Neural cell (in vitro differentiated cells): ENCODE data around the gene RNF34. TPM values are rescaled to one million over a fixed set of nuclear protein-coding genes. Genes with fewer than 3 reads are reported as not detected.

Experiments
- H2AFZ ChIP-seq: fragments of 200-600, 300-800 bp; sonication (generic), shearing (Covaris generic); 2 replicates; pipeline ENCODE4 v1.6.0; 2014; ENCODE audit warnings: low read depth, mild to moderate bottlenecking, antibody characterized with exemption, low read length, moderate library complexity
- H3F3A ChIP-seq: fragments of 200-600 bp; shearing (Covaris generic); 2 replicates; pipeline ENCODE4 v1.6.1; 2016; ENCODE audit warnings: mild to moderate bottlenecking, moderate library complexity, mixed read lengths, antibody characterized with exemption, low read length; ENCODE audit not compliant: insufficient read depth, poor library complexity, severe bottlenecking
- H3K27ac ChIP-seq: fragments of 200-600, 300-800 bp; sonication (generic), shearing (Covaris generic); 2 replicates; pipeline ENCODE4 v1.5.1; 2014; ENCODE audit warnings: mild to moderate bottlenecking, low read length, moderate library complexity
- H3K27me3 ChIP-seq: fragments of 300-800, 200-600 bp; sonication (generic), shearing (Covaris generic); 2 replicates; pipeline ENCODE4 v1.6.0; 2014; ENCODE audit warnings: mild to moderate bottlenecking, low read depth, low read length, moderate library complexity; ENCODE audit not compliant: insufficient read depth
- H3K36me3 ChIP-seq: fragments of 300-800, 200-600 bp; sonication (generic), shearing (Covaris generic); 2 replicates; pipeline ENCODE4 v1.5.1; 2014; ENCODE audit warnings: mild to moderate bottlenecking, antibody characterized with exemption, low read length, moderate library complexity; ENCODE audit not compliant: insufficient read depth
- H3K4me2 ChIP-seq: fragments of 300-800, 200-600 bp; sonication (generic), shearing (Covaris generic); 2 replicates; pipeline ENCODE4 v1.6.0; 2014; ENCODE audit warnings: mild to moderate bottlenecking, low read length
- H3K4me3 ChIP-seq: fragments of 300-800, 200-600 bp; sonication (generic), shearing (Covaris generic); 2 replicates; pipeline ENCODE4 v1.5.1; 2014; ENCODE audit warnings: mild to moderate bottlenecking, low read length, moderate library complexity
- H3K79me2 ChIP-seq: fragments of 200-600 bp; shearing (Covaris generic); replicated peaks from 2 replicates; pipeline ENCODE4 v1.6.0; 2014; ENCODE audit warnings: mild to moderate bottlenecking, low read length, moderate library complexity; ENCODE audit not compliant: insufficient read depth
- H3K9ac ChIP-seq: fragments of 300-800, 200-600 bp; sonication (generic), shearing (Covaris generic); 2 replicates; pipeline ENCODE4 v1.6.1; 2016; ENCODE audit warnings: mild to moderate bottlenecking, low read length, mixed read lengths
- H3K9me2 ChIP-seq: fragments of 200-600 bp; shearing (Covaris generic); 2 replicates; pipeline ENCODE4 v1.6.1; 2016; ENCODE audit warnings: mild to moderate bottlenecking, low read length, mixed read lengths; ENCODE audit not compliant: insufficient read depth
- H3K9me3 ChIP-seq: fragments of 200-600, 300-800 bp; sonication (generic), shearing (Covaris generic); 2 replicates; pipeline ENCODE4 v1.6.1; 2016; ENCODE audit warnings: mild to moderate bottlenecking, mixed run types, low read length, moderate library complexity, mixed read lengths
- H4K20me1 ChIP-seq: fragments of 200-600 bp; shearing (Covaris generic); 2 replicates; pipeline ENCODE4 v1.6.1; 2016; ENCODE audit warnings: mild to moderate bottlenecking, mixed run types; ENCODE audit not compliant: insufficient read depth
- EP300 ChIP-seq: fragments of 450-650 bp; conservative IDR thresholded peaks from 2 replicates; pipeline ENCODE4 v1.6.1; 2014; ENCODE audit warnings: antibody characterized with exemption, mild to moderate bottlenecking, moderate library complexity; ENCODE audit not compliant: poor library complexity, severe bottlenecking
- EZH2 ChIP-seq: fragments of 200-600, 300-800 bp; shearing (Covaris generic), sonication (generic); IDR thresholded peaks from 2 replicates; pipeline ENCODE4 v1.6.1; 2014; ENCODE audit warnings: antibody characterized with exemption, low read length, borderline replicate concordance, mild to moderate bottlenecking; ENCODE audit not compliant: insufficient read depth, poor library complexity, severe bottlenecking
- MXI1 ChIP-seq: fragments of 450-650 bp; conservative IDR thresholded peaks from 2 replicates; pipeline ENCODE4 v1.6.1; 2014; ENCODE audit warnings: antibody characterized with exemption, mild to moderate bottlenecking; ENCODE audit not compliant: poor library complexity, severe bottlenecking
- POLR2AphosphoS5 ChIP-seq: IDR thresholded peaks from 2 replicates; pipeline ENCODE4 v1.6.1; 2012
- RAD21 ChIP-seq: fragments of 450-650 bp; conservative IDR thresholded peaks from 2 replicates; pipeline ENCODE4 v1.6.1; 2014; ENCODE audit warnings: antibody characterized with exemption, mild to moderate bottlenecking, moderate library complexity
- SMC3 ChIP-seq: fragments of 450-650 bp; conservative IDR thresholded peaks from 2 replicates; pipeline ENCODE4 v1.6.1; 2014; ENCODE audit warnings: antibody characterized with exemption, mild to moderate bottlenecking, moderate library complexity; ENCODE audit not compliant: poor library complexity
- TAF1 ChIP-seq: IDR thresholded peaks from 2 replicates; pipeline ENCODE4 v1.6.1; 2012; ENCODE audit warnings: low read depth
- polyA plus RNA-seq: library from polyadenylated mRNA; depleted of rRNA; stranded (reverse); fragments of >200 nt; gene quantifications from 2 replicates; pipeline ENCODE4 v1.2.3, GENCODE V29; 2014
- TF ChIP-seq, protein P1 (sequence below): fragments of 450-650 bp; IDR thresholded peaks from 2 replicates; pipeline ENCODE4 v1.5.1; 2014; ENCODE audit warnings: antibody characterized with exemption, mild to moderate bottlenecking, moderate library complexity; ENCODE audit not compliant: poor library complexity, severe bottlenecking
- TF ChIP-seq, protein P2 (sequence below): IDR thresholded peaks from 2 replicates; pipeline ENCODE4 v1.6.1; 2012; ENCODE audit warnings: borderline replicate concordance

RNF34 gene
- polyA plus RNA-seq, 1 donor from 2014 or later = 68.8 TPM

DNA sequence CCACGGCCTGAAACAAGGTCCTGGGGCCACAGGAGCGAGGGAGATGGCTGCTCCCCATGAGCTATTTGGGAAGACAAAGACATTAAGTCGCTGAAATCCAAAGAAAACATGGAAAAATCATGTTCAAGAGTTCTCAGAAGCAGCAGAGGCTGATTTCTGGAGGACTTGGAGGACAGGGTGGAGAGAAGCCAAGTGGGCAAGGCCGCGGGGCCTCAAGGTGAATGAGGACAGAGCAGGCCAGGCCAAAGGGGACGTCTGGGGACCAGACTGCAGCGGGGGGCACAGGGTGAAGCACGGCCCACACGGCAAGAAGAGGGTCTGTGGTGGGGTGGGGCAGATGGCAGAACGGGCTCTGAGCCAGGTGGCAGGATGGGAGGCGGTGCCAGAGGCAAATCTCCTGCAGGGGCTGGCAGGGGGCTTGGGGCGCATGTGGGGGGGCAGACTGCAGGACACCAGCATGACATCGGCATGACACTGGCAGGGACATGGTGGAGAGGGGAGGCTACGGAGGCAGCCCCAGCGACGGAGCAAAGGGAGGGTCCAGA lies 48.9 kb downstream of the RNF34 start:
- TF ChIP-seq, protein P1, sequence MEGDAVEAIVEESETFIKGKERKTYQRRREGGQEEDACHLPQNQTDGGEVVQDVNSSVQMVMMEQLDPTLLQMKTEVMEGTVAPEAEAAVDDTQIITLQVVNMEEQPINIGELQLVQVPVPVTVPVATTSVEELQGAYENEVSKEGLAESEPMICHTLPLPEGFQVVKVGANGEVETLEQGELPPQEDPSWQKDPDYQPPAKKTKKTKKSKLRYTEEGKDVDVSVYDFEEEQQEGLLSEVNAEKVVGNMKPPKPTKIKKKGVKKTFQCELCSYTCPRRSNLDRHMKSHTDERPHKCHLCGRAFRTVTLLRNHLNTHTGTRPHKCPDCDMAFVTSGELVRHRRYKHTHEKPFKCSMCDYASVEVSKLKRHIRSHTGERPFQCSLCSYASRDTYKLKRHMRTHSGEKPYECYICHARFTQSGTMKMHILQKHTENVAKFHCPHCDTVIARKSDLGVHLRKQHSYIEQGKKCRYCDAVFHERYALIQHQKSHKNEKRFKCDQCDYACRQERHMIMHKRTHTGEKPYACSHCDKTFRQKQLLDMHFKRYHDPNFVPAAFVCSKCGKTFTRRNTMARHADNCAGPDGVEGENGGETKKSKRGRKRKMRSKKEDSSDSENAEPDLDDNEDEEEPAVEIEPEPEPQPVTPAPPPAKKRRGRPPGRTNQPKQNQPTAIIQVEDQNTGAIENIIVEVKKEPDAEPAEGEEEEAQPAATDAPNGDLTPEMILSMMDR = no peak
- TF ChIP-seq, protein P2, sequence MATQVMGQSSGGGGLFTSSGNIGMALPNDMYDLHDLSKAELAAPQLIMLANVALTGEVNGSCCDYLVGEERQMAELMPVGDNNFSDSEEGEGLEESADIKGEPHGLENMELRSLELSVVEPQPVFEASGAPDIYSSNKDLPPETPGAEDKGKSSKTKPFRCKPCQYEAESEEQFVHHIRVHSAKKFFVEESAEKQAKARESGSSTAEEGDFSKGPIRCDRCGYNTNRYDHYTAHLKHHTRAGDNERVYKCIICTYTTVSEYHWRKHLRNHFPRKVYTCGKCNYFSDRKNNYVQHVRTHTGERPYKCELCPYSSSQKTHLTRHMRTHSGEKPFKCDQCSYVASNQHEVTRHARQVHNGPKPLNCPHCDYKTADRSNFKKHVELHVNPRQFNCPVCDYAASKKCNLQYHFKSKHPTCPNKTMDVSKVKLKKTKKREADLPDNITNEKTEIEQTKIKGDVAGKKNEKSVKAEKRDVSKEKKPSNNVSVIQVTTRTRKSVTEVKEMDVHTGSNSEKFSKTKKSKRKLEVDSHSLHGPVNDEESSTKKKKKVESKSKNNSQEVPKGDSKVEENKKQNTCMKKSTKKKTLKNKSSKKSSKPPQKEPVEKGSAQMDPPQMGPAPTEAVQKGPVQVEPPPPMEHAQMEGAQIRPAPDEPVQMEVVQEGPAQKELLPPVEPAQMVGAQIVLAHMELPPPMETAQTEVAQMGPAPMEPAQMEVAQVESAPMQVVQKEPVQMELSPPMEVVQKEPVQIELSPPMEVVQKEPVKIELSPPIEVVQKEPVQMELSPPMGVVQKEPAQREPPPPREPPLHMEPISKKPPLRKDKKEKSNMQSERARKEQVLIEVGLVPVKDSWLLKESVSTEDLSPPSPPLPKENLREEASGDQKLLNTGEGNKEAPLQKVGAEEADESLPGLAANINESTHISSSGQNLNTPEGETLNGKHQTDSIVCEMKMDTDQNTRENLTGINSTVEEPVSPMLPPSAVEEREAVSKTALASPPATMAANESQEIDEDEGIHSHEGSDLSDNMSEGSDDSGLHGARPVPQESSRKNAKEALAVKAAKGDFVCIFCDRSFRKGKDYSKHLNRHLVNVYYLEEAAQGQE = no peak
- no peak for TF ChIP-seq POLR2AphosphoS5
- TF ChIP-seq EP300 = no peak
- no peak for TF ChIP-seq EZH2
- no peak for TF ChIP-seq MXI1
- TF ChIP-seq TAF1 = no peak
- no peak for TF ChIP-seq SMC3
- no peak for TF ChIP-seq RAD21
- no peak overlapping the region for H2AFZ ChIP-seq
- H3K27ac ChIP-seq = no peak overlapping the region
- no peaks in the 10 kb centered on the region for H3K9me3 ChIP-seq
- no peaks in the 10 kb centered on the region for H3K9me2 ChIP-seq
- no peak overlapping the region for H3K4me3 ChIP-seq
- no peaks in the 10 kb centered on the region for H3K79me2 ChIP-seq
- H3K36me3 ChIP-seq = no peaks in the 10 kb centered on the region
- no peak overlapping the region for H3K4me2 ChIP-seq
- no peaks in the 10 kb centered on the region for H3F3A ChIP-seq
- no peaks in the 10 kb centered on the region for H4K20me1 ChIP-seq
- no peaks in the 10 kb centered on the region for H3K27me3 ChIP-seq
- no peak overlapping the region for H3K9ac ChIP-seq

DNA sequence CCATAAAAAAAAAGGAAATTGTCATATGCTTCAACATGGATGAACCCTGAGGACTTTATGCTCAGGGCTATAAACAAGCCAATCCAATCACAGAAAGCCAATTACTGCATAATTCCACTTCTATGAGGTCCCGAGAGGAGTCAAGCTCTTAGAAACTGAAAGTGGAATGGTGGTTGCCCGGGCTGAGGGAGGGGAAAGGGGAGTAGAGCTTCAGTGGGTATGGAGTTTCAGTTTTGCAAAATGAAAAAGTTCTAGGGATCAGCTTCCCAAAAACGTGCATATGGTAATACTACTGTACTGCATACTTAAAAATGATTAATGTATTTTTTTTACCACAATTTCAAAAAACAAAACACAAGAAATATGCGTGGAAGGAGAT lies 52.0 kb downstream of the RNF34 start:
- TF ChIP-seq POLR2AphosphoS5 (no peak), TAF1 (no peak), MXI1 (no peak), EP300 (no peak), RAD21 (no peak), SMC3 (no peak), EZH2 (no peak)
- TF ChIP-seq, protein P2 = no peak
- TF ChIP-seq, protein P1 = no peak
- Histone ChIP-seq H4K20me1 (no peaks in the 10 kb centered on the region), H3K27ac (no peak overlapping the region), H2AFZ (no peak overlapping the region), H3K9me2 (no peaks in the 10 kb centered on the region), H3K9me3 (no peaks in the 10 kb centered on the region), H3F3A (no peaks in the 10 kb centered on the region), H3K9ac (no peak overlapping the region), H3K79me2 (peaks cover 17% of the 10 kb centered on the region), H3K27me3 (no peaks in the 10 kb centered on the region), H3K4me2 (no peak overlapping the region), H3K36me3 (no peaks in the 10 kb centered on the region), H3K4me3 (no peak overlapping the region)
